GM23338 (cell line): ENCODE measurements around the gene TGIF1. TPM values are rescaled to one million over a fixed set of nuclear protein-coding genes. Genes with fewer than 3 reads are reported as not detected.

Experiments
- ATAC-seq: fragments of 200-7000 bp; cut with Tn5 transposase; 3 replicates; pipeline ENCODE4 v1.9.1; 2020
- DNase-seq: peaks from one replicate; pipeline ENCODE4 v3.0.0-alpha.2; 2015; ENCODE audit warnings: low spot score
- H2AFZ ChIP-seq: fragments of 200-600 bp; sonication (generic); 2 replicates; pipeline ENCODE4 v1.8.0; 2016; ENCODE audit warnings: antibody characterized with exemption, mild to moderate bottlenecking, moderate library complexity
- H3F3A ChIP-seq: fragments of 200-600 bp; sonication (generic); replicated peaks from 2 replicates; pipeline ENCODE4 v1.8.0; 2017; ENCODE audit warnings: antibody characterized with exemption, mixed run types, low read depth
- H3K27ac ChIP-seq: fragments of 200-600 bp; sonication (generic); 2 replicates; pipeline ENCODE4 v1.6.1; 2016; ENCODE audit warnings: low read depth
- H3K27me3 ChIP-seq: fragments of 200-600 bp; sonication (generic); 2 replicates; pipeline ENCODE4 v1.8.0; 2016; ENCODE audit warnings: mild to moderate bottlenecking, mixed run types, moderate library complexity; ENCODE audit not compliant: insufficient read depth
- H3K36me3 ChIP-seq: fragments of 200-600 bp; sonication (generic); 2 replicates; pipeline ENCODE4 v1.8.0; 2016; ENCODE audit warnings: mild to moderate bottlenecking; ENCODE audit not compliant: insufficient read depth
- H3K4me1 ChIP-seq: fragments of 200-600 bp; sonication (generic); 2 replicates; pipeline ENCODE4 v1.8.0; 2016; ENCODE audit warnings: mild to moderate bottlenecking, moderate library complexity; ENCODE audit not compliant: insufficient read depth
- H3K4me2 ChIP-seq: fragments of 200-600 bp; sonication (generic); 2 replicates; pipeline ENCODE4 v1.7.1; 2017; ENCODE audit warnings: mixed run types
- H3K4me3 ChIP-seq: fragments of 200-600 bp; sonication (generic); 2 replicates; pipeline ENCODE4 v1.6.1; 2016; ENCODE audit warnings: mixed run types
- H3K79me2 ChIP-seq: fragments of 200-600 bp; sonication (generic); replicated peaks from 2 replicates; pipeline ENCODE4 v1.8.0; 2017; ENCODE audit warnings: mild to moderate bottlenecking; ENCODE audit not compliant: insufficient read depth
- H3K9me2 ChIP-seq: fragments of 200-600 bp; sonication (generic); 2 replicates; pipeline ENCODE4 v1.8.0; 2017; ENCODE audit not compliant: insufficient read depth
- H4K20me1 ChIP-seq: fragments of 200-600 bp; sonication (generic); replicated peaks from 2 replicates; pipeline ENCODE4 v1.8.0; 2017; ENCODE audit warnings: mild to moderate bottlenecking; ENCODE audit not compliant: insufficient read depth
- H3K27ac Mint-ChIP-seq: 2 replicates; pipeline ENCODE4 v1.8.0; 2020; ENCODE audit warnings: inconsistent platforms, mild to moderate bottlenecking, moderate library complexity, mixed read lengths
- H3K27me3 Mint-ChIP-seq: 3 replicates; pipeline ENCODE4 v1.8.0; 2022; ENCODE audit warnings: low read depth, mild to moderate bottlenecking, moderate library complexity, mixed read lengths, inconsistent platforms; ENCODE audit not compliant: insufficient read depth, poor library complexity
- H3K36me3 Mint-ChIP-seq: 3 replicates; pipeline ENCODE4 v1.8.0; 2021; ENCODE audit warnings: low read depth, mild to moderate bottlenecking, inconsistent platforms, moderate library complexity, mixed read lengths
- H3K4me1 Mint-ChIP-seq: 3 replicates; pipeline ENCODE4 v1.8.0; 2020; ENCODE audit warnings: mild to moderate bottlenecking, inconsistent platforms, mixed read lengths
- H3K4me3 Mint-ChIP-seq: 3 replicates; pipeline ENCODE4 v1.8.0; 2021; ENCODE audit warnings: moderate library complexity, mild to moderate bottlenecking, inconsistent platforms, mixed read lengths
- H3K9me3 Mint-ChIP-seq: 3 replicates; pipeline ENCODE4 v1.8.0; 2020; ENCODE audit warnings: moderate library complexity, mild to moderate bottlenecking, inconsistent platforms, mixed read lengths
- CREB1 ChIP-seq: fragments of 250-450 bp; sonication (Bioruptor Pico); IDR thresholded peaks from 2 replicates; pipeline ENCODE4 v1.5.0; 2020; ENCODE audit warnings: low read depth, mild to moderate bottlenecking, moderate library complexity
- EZH2 ChIP-seq: fragments of 200-600 bp; sonication (generic); IDR thresholded peaks from one replicate; pipeline ENCODE4 v1.8.0; 2017; ENCODE audit warnings: antibody characterized with exemption, mild to moderate bottlenecking, low read depth; ENCODE audit not compliant: unreplicated experiment
- EZH2phosphoT487 ChIP-seq: fragments of 200-600 bp; sonication (generic); IDR thresholded peaks from one replicate; pipeline ENCODE4 v1.8.1; 2018; ENCODE audit warnings: antibody characterized with exemption; ENCODE audit not compliant: unreplicated experiment
- JUNB ChIP-seq: IDR thresholded peaks from one replicate; pipeline ENCODE4 v1.6.1; 2016; ENCODE audit warnings: antibody characterized with exemption; ENCODE audit not compliant: unreplicated experiment
- NANOG ChIP-seq: IDR thresholded peaks from 2 replicates; pipeline ENCODE4 v1.6.1; 2016; ENCODE audit warnings: antibody characterized with exemption, borderline replicate concordance
- POLR2AphosphoS5 ChIP-seq: IDR thresholded peaks from 2 replicates; pipeline ENCODE4 v1.6.1; 2016; ENCODE audit warnings: antibody characterized with exemption, low read depth
- REST ChIP-seq: IDR thresholded peaks from one replicate; pipeline ENCODE4 v1.6.1; 2018; ENCODE audit warnings: antibody characterized with exemption; ENCODE audit not compliant: unreplicated experiment
- STAT1 ChIP-seq: IDR thresholded peaks from one replicate; pipeline ENCODE4 v1.6.1; 2016; ENCODE audit warnings: antibody characterized with exemption; ENCODE audit not compliant: unreplicated experiment
- ZNF114 ChIP-seq: fragments of 250-450 bp; sonication (Bioruptor Pico); IDR thresholded peaks from 2 replicates; pipeline ENCODE4 v1.5.0; 2020; ENCODE audit warnings: mild to moderate bottlenecking, moderate library complexity
- ZNF331 ChIP-seq: fragments of 250-450 bp; sonication (Bioruptor Pico); IDR thresholded peaks from 2 replicates; pipeline ENCODE4 v1.5.0; 2020; ENCODE audit warnings: low read depth, mild to moderate bottlenecking, moderate library complexity
- polyA plus RNA-seq: library from polyadenylated mRNA; unstranded; fragments of >200 nt; fragmentation: Nextera tagmentation; extraction: Ambion mirVana; gene quantifications from 2 replicates; pipeline ENCODE4 v1.2.1, GENCODE V29; 2016
- total RNA-seq: library from RNA; depleted of rRNA; stranded (reverse); fragments of >200 nt; shearing (Covaris generic); gene quantifications from 2 replicates; pipeline ENCODE4 v1.2.3, GENCODE V29; 2014
- TF ChIP-seq, protein P1 (sequence below): fragments of 250-450 bp; sonication (Bioruptor Pico); IDR thresholded peaks from 2 replicates; pipeline ENCODE4 v1.5.0; 2020; ENCODE audit warnings: mild to moderate bottlenecking, moderate library complexity
- TF ChIP-seq, protein P2 (sequence below): IDR thresholded peaks from 2 replicates; pipeline ENCODE4 v1.6.1; 2016; ENCODE audit warnings: antibody characterized with exemption
- TF ChIP-seq, protein P3 (sequence below), 2 experiments: fragments of 200-600 bp in 1 of 2; sonication (generic) in 1 of 2; conservative IDR thresholded peaks; 2 replicates each; pipeline versions ENCODE4 v1.5.1 to v1.6.1; 2016 to 2017; ENCODE audit warnings: antibody characterized with exemption in 2 of 2, low read depth in 2 of 2, mild to moderate bottlenecking in 2 of 2, moderate library complexity in 1 of 2

Gene TGIF1
- total and polyA plus RNA-seq, 2 experiments from 2014 or later = 294 to 316 TPM

DNA sequence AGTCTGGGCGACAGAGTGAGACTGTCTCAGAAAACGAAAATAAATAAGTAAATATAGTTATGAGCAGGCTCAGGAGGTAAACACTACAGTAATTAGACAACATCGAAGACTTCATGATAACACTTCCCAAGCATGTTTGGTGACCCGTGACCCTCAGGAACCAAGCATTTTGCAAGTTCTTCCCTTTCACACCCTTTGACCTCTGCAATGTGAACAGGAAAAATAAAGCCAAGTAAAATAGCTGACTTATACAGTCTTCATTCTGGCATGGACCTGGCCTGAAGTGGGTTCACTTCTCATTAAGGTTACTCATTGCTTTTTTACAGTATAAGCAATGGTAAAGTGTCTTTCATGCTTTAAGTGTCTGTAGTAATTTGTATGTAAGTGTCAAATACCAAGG, 15.3 kb upstream of the TGIF1 start:
- Histone ChIP-seq H3F3A (no peaks in the 10 kb centered on the region), H3K36me3 (no peaks in the 10 kb centered on the region), H3K4me3 (no peak overlapping the region), H3K4me1 (peaks cover 8% of the 10 kb centered on the region; the same call in 1 of the 2 replicates), H3K27me3 (no peaks in the 10 kb centered on the region), H3K79me2 (no peaks in the 10 kb centered on the region), H3K9me2 (no peaks in the 10 kb centered on the region; the same call in 1 of the 2 replicates), H2AFZ (no peak overlapping the region), H4K20me1 (no peaks in the 10 kb centered on the region), H3K4me2 (no peak overlapping the region), H3K27ac (no peak overlapping the region)
- H3K27me3 Mint-ChIP-seq = no peaks in the 10 kb centered on the region
- H3K4me1 Mint-ChIP-seq = peaks cover 3% of the 10 kb centered on the region; the same call in 1 of the 3 replicates
- H3K4me3 Mint-ChIP-seq = no peak overlapping the region
- TF ChIP-seq CREB1 (CRISPR knock-in tag) (no peak), STAT1 (no peak), NANOG (no peak), ZNF114 (CRISPR knock-in tag) (no peak), POLR2AphosphoS5 (no peak), REST (no peak), JUNB (no peak), ZNF331 (no peak), EZH2 (no peak), EZH2phosphoT487 (no peak)
- TF ChIP-seq, protein P1, sequence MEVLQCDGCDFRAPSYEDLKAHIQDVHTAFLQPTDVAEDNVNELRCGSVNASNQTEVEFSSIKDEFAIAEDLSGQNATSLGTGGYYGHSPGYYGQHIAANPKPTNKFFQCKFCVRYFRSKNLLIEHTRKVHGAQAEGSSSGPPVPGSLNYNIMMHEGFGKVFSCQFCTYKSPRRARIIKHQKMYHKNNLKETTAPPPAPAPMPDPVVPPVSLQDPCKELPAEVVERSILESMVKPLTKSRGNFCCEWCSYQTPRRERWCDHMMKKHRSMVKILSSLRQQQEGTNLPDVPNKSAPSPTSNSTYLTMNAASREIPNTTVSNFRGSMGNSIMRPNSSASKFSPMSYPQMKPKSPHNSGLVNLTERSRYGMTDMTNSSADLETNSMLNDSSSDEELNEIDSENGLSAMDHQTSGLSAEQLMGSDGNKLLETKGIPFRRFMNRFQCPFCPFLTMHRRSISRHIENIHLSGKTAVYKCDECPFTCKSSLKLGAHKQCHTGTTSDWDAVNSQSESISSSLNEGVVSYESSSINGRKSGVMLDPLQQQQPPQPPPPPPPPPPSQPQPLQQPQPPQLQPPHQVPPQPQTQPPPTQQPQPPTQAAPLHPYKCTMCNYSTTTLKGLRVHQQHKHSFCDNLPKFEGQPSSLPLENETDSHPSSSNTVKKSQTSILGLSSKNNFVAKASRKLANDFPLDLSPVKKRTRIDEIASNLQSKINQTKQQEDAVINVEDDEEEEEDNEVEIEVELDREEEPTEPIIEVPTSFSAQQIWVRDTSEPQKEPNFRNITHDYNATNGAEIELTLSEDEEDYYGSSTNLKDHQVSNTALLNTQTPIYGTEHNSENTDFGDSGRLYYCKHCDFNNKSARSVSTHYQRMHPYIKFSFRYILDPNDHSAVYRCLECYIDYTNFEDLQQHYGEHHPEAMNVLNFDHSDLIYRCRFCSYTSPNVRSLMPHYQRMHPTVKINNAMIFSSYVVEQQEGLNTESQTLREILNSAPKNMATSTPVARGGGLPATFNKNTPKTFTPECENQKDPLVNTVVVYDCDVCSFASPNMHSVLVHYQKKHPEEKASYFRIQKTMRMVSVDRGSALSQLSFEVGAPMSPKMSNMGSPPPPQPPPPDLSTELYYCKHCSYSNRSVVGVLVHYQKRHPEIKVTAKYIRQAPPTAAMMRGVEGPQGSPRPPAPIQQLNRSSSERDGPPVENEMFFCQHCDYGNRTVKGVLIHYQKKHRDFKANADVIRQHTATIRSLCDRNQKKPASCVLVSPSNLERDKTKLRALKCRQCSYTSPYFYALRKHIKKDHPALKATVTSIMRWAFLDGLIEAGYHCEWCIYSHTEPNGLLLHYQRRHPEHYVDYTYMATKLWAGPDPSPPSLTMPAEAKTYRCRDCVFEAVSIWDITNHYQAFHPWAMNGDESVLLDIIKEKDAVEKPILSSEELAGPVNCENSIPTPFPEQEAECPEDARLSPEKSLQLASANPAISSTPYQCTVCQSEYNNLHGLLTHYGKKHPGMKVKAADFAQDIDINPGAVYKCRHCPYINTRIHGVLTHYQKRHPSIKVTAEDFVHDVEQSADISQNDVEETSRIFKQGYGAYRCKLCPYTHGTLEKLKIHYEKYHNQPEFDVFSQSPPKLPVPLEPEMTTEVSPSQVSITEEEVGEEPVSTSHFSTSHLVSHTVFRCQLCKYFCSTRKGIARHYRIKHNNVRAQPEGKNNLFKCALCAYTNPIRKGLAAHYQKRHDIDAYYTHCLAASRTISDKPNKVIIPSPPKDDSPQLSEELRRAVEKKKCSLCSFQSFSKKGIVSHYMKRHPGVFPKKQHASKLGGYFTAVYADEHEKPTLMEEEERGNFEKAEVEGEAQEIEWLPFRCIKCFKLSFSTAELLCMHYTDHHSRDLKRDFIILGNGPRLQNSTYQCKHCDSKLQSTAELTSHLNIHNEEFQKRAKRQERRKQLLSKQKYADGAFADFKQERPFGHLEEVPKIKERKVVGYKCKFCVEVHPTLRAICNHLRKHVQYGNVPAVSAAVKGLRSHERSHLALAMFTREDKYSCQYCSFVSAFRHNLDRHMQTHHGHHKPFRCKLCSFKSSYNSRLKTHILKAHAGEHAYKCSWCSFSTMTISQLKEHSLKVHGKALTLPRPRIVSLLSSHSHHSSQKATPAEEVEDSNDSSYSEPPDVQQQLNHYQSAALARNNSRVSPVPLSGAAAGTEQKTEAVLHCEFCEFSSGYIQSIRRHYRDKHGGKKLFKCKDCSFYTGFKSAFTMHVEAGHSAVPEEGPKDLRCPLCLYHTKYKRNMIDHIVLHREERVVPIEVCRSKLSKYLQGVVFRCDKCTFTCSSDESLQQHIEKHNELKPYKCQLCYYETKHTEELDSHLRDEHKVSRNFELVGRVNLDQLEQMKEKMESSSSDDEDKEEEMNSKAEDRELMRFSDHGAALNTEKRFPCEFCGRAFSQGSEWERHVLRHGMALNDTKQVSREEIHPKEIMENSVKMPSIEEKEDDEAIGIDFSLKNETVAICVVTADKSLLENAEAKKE = no peak
- TF ChIP-seq, protein P2, sequence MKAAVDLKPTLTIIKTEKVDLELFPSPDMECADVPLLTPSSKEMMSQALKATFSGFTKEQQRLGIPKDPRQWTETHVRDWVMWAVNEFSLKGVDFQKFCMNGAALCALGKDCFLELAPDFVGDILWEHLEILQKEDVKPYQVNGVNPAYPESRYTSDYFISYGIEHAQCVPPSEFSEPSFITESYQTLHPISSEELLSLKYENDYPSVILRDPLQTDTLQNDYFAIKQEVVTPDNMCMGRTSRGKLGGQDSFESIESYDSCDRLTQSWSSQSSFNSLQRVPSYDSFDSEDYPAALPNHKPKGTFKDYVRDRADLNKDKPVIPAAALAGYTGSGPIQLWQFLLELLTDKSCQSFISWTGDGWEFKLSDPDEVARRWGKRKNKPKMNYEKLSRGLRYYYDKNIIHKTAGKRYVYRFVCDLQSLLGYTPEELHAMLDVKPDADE = no peak
- TF ChIP-seq, protein P3, sequence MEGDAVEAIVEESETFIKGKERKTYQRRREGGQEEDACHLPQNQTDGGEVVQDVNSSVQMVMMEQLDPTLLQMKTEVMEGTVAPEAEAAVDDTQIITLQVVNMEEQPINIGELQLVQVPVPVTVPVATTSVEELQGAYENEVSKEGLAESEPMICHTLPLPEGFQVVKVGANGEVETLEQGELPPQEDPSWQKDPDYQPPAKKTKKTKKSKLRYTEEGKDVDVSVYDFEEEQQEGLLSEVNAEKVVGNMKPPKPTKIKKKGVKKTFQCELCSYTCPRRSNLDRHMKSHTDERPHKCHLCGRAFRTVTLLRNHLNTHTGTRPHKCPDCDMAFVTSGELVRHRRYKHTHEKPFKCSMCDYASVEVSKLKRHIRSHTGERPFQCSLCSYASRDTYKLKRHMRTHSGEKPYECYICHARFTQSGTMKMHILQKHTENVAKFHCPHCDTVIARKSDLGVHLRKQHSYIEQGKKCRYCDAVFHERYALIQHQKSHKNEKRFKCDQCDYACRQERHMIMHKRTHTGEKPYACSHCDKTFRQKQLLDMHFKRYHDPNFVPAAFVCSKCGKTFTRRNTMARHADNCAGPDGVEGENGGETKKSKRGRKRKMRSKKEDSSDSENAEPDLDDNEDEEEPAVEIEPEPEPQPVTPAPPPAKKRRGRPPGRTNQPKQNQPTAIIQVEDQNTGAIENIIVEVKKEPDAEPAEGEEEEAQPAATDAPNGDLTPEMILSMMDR (conservative IDR thresholded peaks at IDR 0.05; ENCODE audit: low read depth in 2 of 2) = no peak
- no peaks in the 10 kb centered on the region for H3K9me3 Mint-ChIP-seq
- no peak overlapping the region for H3K27ac Mint-ChIP-seq
- ATAC-seq (no peak), DNase-seq (no peak)
- H3K36me3 Mint-ChIP-seq = no peaks in the 10 kb centered on the region
